Neural crest cell (in vitro differentiated cells): ENCODE data around the gene GEMIN7. TPM values are rescaled to one million over a fixed set of nuclear protein-coding genes. Genes with fewer than 3 reads are reported as not detected.

Source experiments
- DNase-seq: peaks from one replicate; pipeline ENCODE4 v3.0.0; 2021; ENCODE audit warnings: low read depth, mixed read lengths, low spot score
- H3K27ac Mint-ChIP-seq: one replicate; pipeline ENCODE4 v1.8.0; 2021; ENCODE audit warnings: mild to moderate bottlenecking, mixed read lengths; ENCODE audit not compliant: unreplicated experiment
- H3K27me3 Mint-ChIP-seq: 2 replicates; pipeline ENCODE4 v1.8.0; 2021; ENCODE audit warnings: low read depth, mild to moderate bottlenecking, mixed read lengths
- H3K36me3 Mint-ChIP-seq: 2 replicates; pipeline ENCODE4 v1.8.0; 2021; ENCODE audit warnings: low read depth, mild to moderate bottlenecking, mixed read lengths
- H3K4me1 Mint-ChIP-seq: 2 replicates; pipeline ENCODE4 v1.8.0; 2021; ENCODE audit warnings: mixed read lengths
- H3K4me3 Mint-ChIP-seq: one replicate; pipeline ENCODE4 v1.8.0; 2021; ENCODE audit warnings: mild to moderate bottlenecking, mixed read lengths
- H3K9me3 Mint-ChIP-seq: 2 replicates; pipeline ENCODE4 v1.8.0; 2021; ENCODE audit warnings: mixed read lengths
- CTCF ChIP-seq: fragments of 200-600 bp; sonication (generic); conservative IDR thresholded peaks from 2 replicates; pipeline ENCODE4 v1.5.0; 2021; ENCODE audit warnings: antibody characterized with exemption, mild to moderate bottlenecking
- total RNA-seq: library from RNA; stranded (reverse); gene quantifications from 2 replicates; pipeline ENCODE4 v1.2.1, GENCODE V29; 2021

The GEMIN7 gene
- total RNA-seq, 1 donor from 2014 or later: 36.2 TPM

- no peak for DNase-seq
- H3K4me1 Mint-ChIP-seq: peaks cover 4% of the 10 kb centered on the region
- no peak for TF ChIP-seq CTCF
- H3K27me3 Mint-ChIP-seq: peaks cover 16% of the 10 kb centered on the region
- peak overlapping the region; percentile 27 for H3K27ac Mint-ChIP-seq
- no peak overlapping the region for H3K4me3 Mint-ChIP-seq
- no peaks in the 10 kb centered on the region for H3K9me3 Mint-ChIP-seq
- no peaks in the 10 kb centered on the region for H3K36me3 Mint-ChIP-seq
These were observed 8.1 kb upstream of the GEMIN7 start for GRCh38 chr19:45070861-45071544.

- DNase-seq: no peak
- Mint-ChIP-seq H3K36me3 (no peaks in the 10 kb centered on the region), H3K27me3 (peaks cover 21% of the 10 kb centered on the region), H3K4me1 (peaks cover 7% of the 10 kb centered on the region), H3K4me3 (no peak overlapping the region), H3K9me3 (no peaks in the 10 kb centered on the region), H3K27ac (no peak overlapping the region)
- TF ChIP-seq CTCF: no peak
These were observed 7.5 kb upstream of the GEMIN7 start for GRCh38 chr19:45071545-45071938.

GRCh38 chr19:45071969-45072790 is 6.9 kb upstream of the GEMIN7 start:
- no peak for DNase-seq
- H3K4me3 Mint-ChIP-seq: no peak overlapping the region
- H3K36me3 Mint-ChIP-seq: no peaks in the 10 kb centered on the region
- peaks cover 28% of the 10 kb centered on the region for H3K27me3 Mint-ChIP-seq
- H3K9me3 Mint-ChIP-seq: no peaks in the 10 kb centered on the region
- H3K27ac Mint-ChIP-seq: no peak overlapping the region
- peaks cover 12% of the 10 kb centered on the region for H3K4me1 Mint-ChIP-seq
- TF ChIP-seq CTCF: no peak

- no peak for TF ChIP-seq CTCF
- Mint-ChIP-seq H3K9me3 (no peaks in the 10 kb centered on the region), H3K27me3 (peaks cover 38% of the 10 kb centered on the region), H3K36me3 (no peaks in the 10 kb centered on the region), H3K27ac (peak overlapping the region; percentile 71), H3K4me3 (peak overlapping the region; percentile 70), H3K4me1 (peaks cover 19% of the 10 kb centered on the region)
- DNase-seq: no peak
These were observed 4.2 kb upstream of the GEMIN7 start for GRCh38 chr19:45074744-45075300.

GRCh38 chr19:45075301-45076028 is 3.6 kb upstream of the GEMIN7 start:
- Mint-ChIP-seq H3K36me3 (no peaks in the 10 kb centered on the region), H3K27ac (no peak overlapping the region), H3K4me1 (peaks cover 24% of the 10 kb centered on the region), H3K27me3 (peaks cover 38% of the 10 kb centered on the region), H3K4me3 (peak overlapping the region; percentile 68), H3K9me3 (no peaks in the 10 kb centered on the region)
- no peak for DNase-seq
- no peak for TF ChIP-seq CTCF
